ENCODE data around the gene SULT1A2. TPM values are rescaled to one million over a fixed set of nuclear protein-coding genes. Genes with fewer than 3 reads are reported as not detected.

The SULT1A2 gene
- total RNA-seq, 1 experiment from 2014 or later = not detected

GRCh38 chr16:28590384-28591340, 6.2 kb downstream of the SULT1A2 start:
- Histone ChIP-seq H3K79me2 (ENCODE audit: low read length) (no peaks in the 10 kb centered on the region), H3K4me2 (ENCODE audit: low read length) (no peak overlapping the region), H3K27me3 (ENCODE audit: low read length) (no peaks in the 10 kb centered on the region), H2AFZ (ENCODE audit: low read length) (no peak overlapping the region), H4K20me1 (ENCODE audit: low read length) (no peaks in the 10 kb centered on the region), H3K9me3 (ENCODE audit: low read length) (no peaks in the 10 kb centered on the region), H3K36me3 (ENCODE audit: low read depth, low read length) (no peaks in the 10 kb centered on the region), H3K9ac (ENCODE audit: low read length) (no peak overlapping the region), H3F3A (ENCODE audit: low read length, unreplicated experiment) (no peaks in the 10 kb centered on the region), H3K4me1 (ENCODE audit: insufficient read depth, low read length) (peaks cover 10% of the 10 kb centered on the region), H3K9me2 (replicated peaks; ENCODE audit: low read length) (no peaks in the 10 kb centered on the region), H3K27ac (ENCODE audit: low read length) (no peak overlapping the region), H3K4me3 (ENCODE audit: low read length) (no peak overlapping the region)
- ChIA-PET CTCF (no interaction called here), POLR2A (ENCODE audit: unreplicated experiment) (no interaction called here)
- TF ChIP-seq EZH2phosphoT487 (IDR thresholded peaks at IDR 0.05; ENCODE audit: borderline replicate concordance, low read length) (no peak), EZH2 (IDR thresholded peaks at IDR 0.05; ENCODE audit: low read length, unreplicated experiment) (no peak)
- TF ChIP-seq, protein P1, sequence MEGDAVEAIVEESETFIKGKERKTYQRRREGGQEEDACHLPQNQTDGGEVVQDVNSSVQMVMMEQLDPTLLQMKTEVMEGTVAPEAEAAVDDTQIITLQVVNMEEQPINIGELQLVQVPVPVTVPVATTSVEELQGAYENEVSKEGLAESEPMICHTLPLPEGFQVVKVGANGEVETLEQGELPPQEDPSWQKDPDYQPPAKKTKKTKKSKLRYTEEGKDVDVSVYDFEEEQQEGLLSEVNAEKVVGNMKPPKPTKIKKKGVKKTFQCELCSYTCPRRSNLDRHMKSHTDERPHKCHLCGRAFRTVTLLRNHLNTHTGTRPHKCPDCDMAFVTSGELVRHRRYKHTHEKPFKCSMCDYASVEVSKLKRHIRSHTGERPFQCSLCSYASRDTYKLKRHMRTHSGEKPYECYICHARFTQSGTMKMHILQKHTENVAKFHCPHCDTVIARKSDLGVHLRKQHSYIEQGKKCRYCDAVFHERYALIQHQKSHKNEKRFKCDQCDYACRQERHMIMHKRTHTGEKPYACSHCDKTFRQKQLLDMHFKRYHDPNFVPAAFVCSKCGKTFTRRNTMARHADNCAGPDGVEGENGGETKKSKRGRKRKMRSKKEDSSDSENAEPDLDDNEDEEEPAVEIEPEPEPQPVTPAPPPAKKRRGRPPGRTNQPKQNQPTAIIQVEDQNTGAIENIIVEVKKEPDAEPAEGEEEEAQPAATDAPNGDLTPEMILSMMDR (conservative IDR thresholded peaks at IDR 0.05; ENCODE audit: low read depth, low read length) = no peak
- BruUV-seq (replicated peaks) = no TSS peak
- intact Hi-C loops (cut with micrococcal nuclease) = no loop called here
- ATAC-seq = no peak
- no peak for DNase-seq

DNA sequence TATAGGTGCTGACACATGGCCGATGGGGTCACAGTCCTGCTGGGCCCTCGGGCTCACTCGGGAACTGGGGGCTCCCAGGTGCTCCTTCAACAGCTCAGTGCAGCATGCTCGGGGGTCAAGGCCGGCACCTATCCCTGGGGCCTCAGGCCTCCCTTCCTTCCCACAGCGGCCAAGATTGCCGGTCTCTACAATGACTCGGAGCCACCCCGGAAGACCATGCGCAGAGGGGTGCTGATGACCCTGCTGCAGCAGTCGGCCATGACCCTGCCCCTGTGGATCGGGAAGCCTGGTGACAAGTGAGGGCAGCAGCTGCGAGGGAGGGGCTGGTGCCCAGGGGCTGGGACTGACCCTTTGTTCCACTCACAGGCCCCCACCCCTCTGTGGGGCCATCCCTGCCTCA, 6.9 kb downstream of the SULT1A2 start:
- DNase-seq (no peak), ATAC-seq (no peak)
- no peaks in the 10 kb centered on the region for H4K20me1 ChIP-seq (ENCODE audit: low read length)
- no peak overlapping the region for H2AFZ ChIP-seq (ENCODE audit: low read length)
- H3K4me2 ChIP-seq (ENCODE audit: low read length) = no peak overlapping the region
- H3K4me1 ChIP-seq (ENCODE audit: insufficient read depth, low read length) = peaks cover 10% of the 10 kb centered on the region
- POLR2A ChIA-PET (ENCODE audit: unreplicated experiment) = no interaction called here
- no peak overlapping the region for H3K4me3 ChIP-seq (ENCODE audit: low read length)
- H3K27me3 ChIP-seq (ENCODE audit: low read length) = no peaks in the 10 kb centered on the region
- no peak overlapping the region for H3K9ac ChIP-seq (ENCODE audit: low read length)
- no peaks in the 10 kb centered on the region for H3K9me3 ChIP-seq (ENCODE audit: low read length)
- no peak overlapping the region for H3K27ac ChIP-seq (ENCODE audit: low read length)
- no peak for TF ChIP-seq EZH2phosphoT487 (IDR thresholded peaks at IDR 0.05; ENCODE audit: borderline replicate concordance, low read length)
- no peak for TF ChIP-seq EZH2 (IDR thresholded peaks at IDR 0.05; ENCODE audit: low read length, unreplicated experiment)
- TF ChIP-seq, protein P1 (conservative IDR thresholded peaks at IDR 0.05; ENCODE audit: low read depth, low read length) = no peak
- no peaks in the 10 kb centered on the region for H3K36me3 ChIP-seq (ENCODE audit: low read depth, low read length)
- CTCF ChIA-PET = no interaction called here
- no peaks in the 10 kb centered on the region for H3K9me2 ChIP-seq (replicated peaks; ENCODE audit: low read length)
- no peaks in the 10 kb centered on the region for H3F3A ChIP-seq (ENCODE audit: low read length, unreplicated experiment)
- H3K79me2 ChIP-seq (ENCODE audit: low read length) = no peaks in the 10 kb centered on the region
- intact Hi-C loops (cut with micrococcal nuclease) = no loop called here
- BruUV-seq (replicated peaks) = no TSS peak

DNA sequence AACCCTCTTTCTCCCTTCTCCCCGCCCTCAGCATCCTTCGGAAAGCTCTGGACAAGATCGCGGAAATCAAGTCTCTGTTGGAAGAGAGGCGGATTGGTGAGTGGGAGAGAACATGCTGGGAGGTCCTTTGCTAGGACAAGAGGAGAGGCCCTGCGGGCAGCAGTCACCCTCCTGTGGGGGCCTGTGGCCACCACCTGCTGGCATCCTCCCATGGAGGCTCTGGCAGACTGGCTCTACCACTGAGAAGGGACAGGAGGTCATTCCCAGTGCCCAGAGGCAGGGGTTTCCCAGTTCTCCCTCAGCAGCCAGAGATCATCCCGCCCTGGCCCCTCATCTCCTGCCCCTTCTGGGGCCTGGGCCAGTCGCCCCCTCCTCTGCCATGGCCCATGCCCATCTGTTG, 7.8 kb downstream of the SULT1A2 start:
- H3K4me3 ChIP-seq (ENCODE audit: low read length) = no peak overlapping the region
- POLR2A ChIA-PET (ENCODE audit: unreplicated experiment) = no interaction called here
- no peak for ATAC-seq

More for the DNA sequence above, 7.8 kb downstream of the SULT1A2 start:
- Histone ChIP-seq H3K9ac (ENCODE audit: low read length) (no peak overlapping the region), H3K9me3 (ENCODE audit: low read length) (no peaks in the 10 kb centered on the region), H3K9me2 (replicated peaks; ENCODE audit: low read length) (no peaks in the 10 kb centered on the region), H3K4me1 (ENCODE audit: insufficient read depth, low read length) (peaks cover 10% of the 10 kb centered on the region), H3K4me2 (ENCODE audit: low read length) (no peak overlapping the region), H3K27me3 (ENCODE audit: low read length) (no peaks in the 10 kb centered on the region), H3K79me2 (ENCODE audit: low read length) (no peaks in the 10 kb centered on the region), H3K27ac (ENCODE audit: low read length) (no peak overlapping the region), H3F3A (ENCODE audit: low read length, unreplicated experiment) (no peaks in the 10 kb centered on the region), H2AFZ (ENCODE audit: low read length) (no peak overlapping the region), H4K20me1 (ENCODE audit: low read length) (no peaks in the 10 kb centered on the region), H3K36me3 (ENCODE audit: low read depth, low read length) (no peaks in the 10 kb centered on the region)
- BruUV-seq (replicated peaks) = no TSS peak
- CTCF ChIA-PET = no interaction called here
- intact Hi-C loops (cut with micrococcal nuclease) = no loop called here
- no peak for DNase-seq
- TF ChIP-seq EZH2 (IDR thresholded peaks at IDR 0.05; ENCODE audit: low read length, unreplicated experiment) (no peak), EZH2phosphoT487 (IDR thresholded peaks at IDR 0.05; ENCODE audit: borderline replicate concordance, low read length) (no peak)
- TF ChIP-seq, protein P1 (conservative IDR thresholded peaks at IDR 0.05; ENCODE audit: low read depth, low read length) = no peak

Measured in PC-3 (cell line).